H1 (cell line): ENCODE measurements around the gene TNFRSF13B. TPM values are rescaled to one million over a fixed set of nuclear protein-coding genes. Genes with fewer than 3 reads are reported as not detected.

Experiments
- POLR2AphosphoS5 ChIP-seq: IDR thresholded peaks from 2 replicates; pipeline ENCODE4 v1.6.1; 2011; ENCODE audit warnings: low read depth, low read length
- RAD21 ChIP-seq, 2 experiments: IDR thresholded peaks in 1 of 2; conservative IDR thresholded peaks in 1 of 2; 2 replicates each; pipeline ENCODE4 v1.6.1; 2011; ENCODE audit warnings: low read depth in 2 of 2, low read length in 2 of 2, improper control_type of control experiment in 1 of 2, inconsistent platforms in 1 of 2, mild to moderate bottlenecking in 1 of 2, moderate library complexity in 1 of 2
- SUZ12 ChIP-seq: fragments of 200-600 bp; sonication (generic); IDR thresholded peaks from 2 replicates; pipeline ENCODE4 v1.6.1; 2012; ENCODE audit warnings: mild to moderate bottlenecking, inconsistent platforms, low read length, moderate library complexity, mixed read lengths
- TAF7 ChIP-seq: optimal IDR thresholded peaks from 2 replicates; pipeline ENCODE3; 2011; ENCODE audit warnings: low read depth, mild to moderate bottlenecking, inconsistent platforms, low read length, moderate library complexity, borderline replicate concordance
- polyA plus RNA-seq, 7 experiments: library from polyadenylated mRNA; depleted of rRNA in 3 of 7; stranded (reverse) in 5 of 7; unstranded in 2 of 7; fragments of >200 nt in 5 of 7; fragments of 200-250 nt in 2 of 7; gene quantifications; 1 replicate in 5 of 7; 2 replicates in 1 of 7; 4 replicates in 1 of 7; pipeline versions ENCODE4 v1.2.1 to v1.2.3, GENCODE V29; 2011 to 2013; ENCODE audit warnings: missing spikeins in 2 of 7, mixed read lengths in 2 of 7
- total RNA-seq: library from RNA; stranded (reverse); fragmentation: NEBNext Ultra II Directional; extraction: Animal tissue kit (Norgen Biotek cat#: 25700); gene quantifications from 2 replicates; pipeline ENCODE4 v1.2.1, GENCODE V29; 2021
- TF ChIP-seq, protein P1 (sequence below): IDR thresholded peaks from 2 replicates; pipeline ENCODE4 v1.6.1; 2012; ENCODE audit warnings: inconsistent platforms
- TF ChIP-seq, protein P2 (sequence below): fragments of 300-600 bp; sonication (generic); IDR thresholded peaks from 2 replicates; pipeline ENCODE4 v1.7.1; 2012; ENCODE audit warnings: low read length, moderate library complexity, mild to moderate bottlenecking, inconsistent platforms; ENCODE audit not compliant: insufficient replicate concordance

TNFRSF13B gene
- total and polyA plus RNA-seq, 2 of the 8 experiments (the other 6 are each of a cell fraction or from before 2014, with no cell fraction given): not detected

DNA sequence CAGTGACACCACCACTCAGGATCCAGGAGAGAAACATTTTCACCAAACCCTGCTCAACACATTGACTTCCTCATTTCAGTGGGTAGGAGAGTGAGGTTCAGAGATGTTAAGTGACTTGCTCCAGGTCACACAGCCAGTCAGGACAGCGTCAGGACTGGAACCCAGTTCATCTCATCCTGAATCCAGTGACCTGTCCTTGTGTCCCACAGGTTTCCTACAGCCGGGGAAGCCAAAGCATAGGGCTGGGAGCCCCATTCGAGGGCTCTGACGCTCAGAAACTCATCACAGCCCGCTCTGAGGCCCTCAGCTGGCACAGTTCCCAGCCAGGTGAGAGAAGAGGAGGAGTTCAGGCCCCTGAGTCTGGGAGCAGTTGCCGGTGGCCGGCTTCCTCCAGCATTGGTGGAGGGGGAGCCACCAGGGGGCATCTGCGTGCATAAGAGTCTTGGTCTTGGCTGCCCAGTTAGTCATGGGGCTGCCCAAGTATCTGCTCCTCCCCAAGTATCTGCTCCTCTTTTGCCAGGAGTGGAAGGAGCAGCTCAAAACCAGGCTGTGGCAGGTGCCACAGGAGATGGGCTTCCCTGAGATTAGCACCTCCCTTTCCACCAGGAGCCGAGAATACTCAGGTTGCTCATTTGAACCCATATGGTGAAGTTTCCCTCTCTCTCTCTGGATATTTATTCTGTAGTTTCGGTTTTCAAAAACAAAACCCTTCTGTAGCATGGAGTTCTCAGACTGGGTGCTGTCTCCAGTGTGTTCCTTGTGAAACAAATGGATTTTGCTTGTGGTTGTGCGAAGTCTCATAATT is 56.0 kb downstream of the TNFRSF13B start (continued):
- TF ChIP-seq, protein P1, sequence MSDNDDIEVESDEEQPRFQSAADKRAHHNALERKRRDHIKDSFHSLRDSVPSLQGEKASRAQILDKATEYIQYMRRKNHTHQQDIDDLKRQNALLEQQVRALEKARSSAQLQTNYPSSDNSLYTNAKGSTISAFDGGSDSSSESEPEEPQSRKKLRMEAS: no peak
- TF ChIP-seq TAF7 (no peak), RAD21 (IDR thresholded peaks at IDR 0.05 in 1 of 2, conservative IDR thresholded peaks at IDR 0.05 in 1 of 2; ENCODE audit: low read depth in 2 of 2, low read length in 2 of 2) (peak; percentile 51 to 65), POLR2AphosphoS5 (no peak), SUZ12 (no peak)
- TF ChIP-seq, protein P2, sequence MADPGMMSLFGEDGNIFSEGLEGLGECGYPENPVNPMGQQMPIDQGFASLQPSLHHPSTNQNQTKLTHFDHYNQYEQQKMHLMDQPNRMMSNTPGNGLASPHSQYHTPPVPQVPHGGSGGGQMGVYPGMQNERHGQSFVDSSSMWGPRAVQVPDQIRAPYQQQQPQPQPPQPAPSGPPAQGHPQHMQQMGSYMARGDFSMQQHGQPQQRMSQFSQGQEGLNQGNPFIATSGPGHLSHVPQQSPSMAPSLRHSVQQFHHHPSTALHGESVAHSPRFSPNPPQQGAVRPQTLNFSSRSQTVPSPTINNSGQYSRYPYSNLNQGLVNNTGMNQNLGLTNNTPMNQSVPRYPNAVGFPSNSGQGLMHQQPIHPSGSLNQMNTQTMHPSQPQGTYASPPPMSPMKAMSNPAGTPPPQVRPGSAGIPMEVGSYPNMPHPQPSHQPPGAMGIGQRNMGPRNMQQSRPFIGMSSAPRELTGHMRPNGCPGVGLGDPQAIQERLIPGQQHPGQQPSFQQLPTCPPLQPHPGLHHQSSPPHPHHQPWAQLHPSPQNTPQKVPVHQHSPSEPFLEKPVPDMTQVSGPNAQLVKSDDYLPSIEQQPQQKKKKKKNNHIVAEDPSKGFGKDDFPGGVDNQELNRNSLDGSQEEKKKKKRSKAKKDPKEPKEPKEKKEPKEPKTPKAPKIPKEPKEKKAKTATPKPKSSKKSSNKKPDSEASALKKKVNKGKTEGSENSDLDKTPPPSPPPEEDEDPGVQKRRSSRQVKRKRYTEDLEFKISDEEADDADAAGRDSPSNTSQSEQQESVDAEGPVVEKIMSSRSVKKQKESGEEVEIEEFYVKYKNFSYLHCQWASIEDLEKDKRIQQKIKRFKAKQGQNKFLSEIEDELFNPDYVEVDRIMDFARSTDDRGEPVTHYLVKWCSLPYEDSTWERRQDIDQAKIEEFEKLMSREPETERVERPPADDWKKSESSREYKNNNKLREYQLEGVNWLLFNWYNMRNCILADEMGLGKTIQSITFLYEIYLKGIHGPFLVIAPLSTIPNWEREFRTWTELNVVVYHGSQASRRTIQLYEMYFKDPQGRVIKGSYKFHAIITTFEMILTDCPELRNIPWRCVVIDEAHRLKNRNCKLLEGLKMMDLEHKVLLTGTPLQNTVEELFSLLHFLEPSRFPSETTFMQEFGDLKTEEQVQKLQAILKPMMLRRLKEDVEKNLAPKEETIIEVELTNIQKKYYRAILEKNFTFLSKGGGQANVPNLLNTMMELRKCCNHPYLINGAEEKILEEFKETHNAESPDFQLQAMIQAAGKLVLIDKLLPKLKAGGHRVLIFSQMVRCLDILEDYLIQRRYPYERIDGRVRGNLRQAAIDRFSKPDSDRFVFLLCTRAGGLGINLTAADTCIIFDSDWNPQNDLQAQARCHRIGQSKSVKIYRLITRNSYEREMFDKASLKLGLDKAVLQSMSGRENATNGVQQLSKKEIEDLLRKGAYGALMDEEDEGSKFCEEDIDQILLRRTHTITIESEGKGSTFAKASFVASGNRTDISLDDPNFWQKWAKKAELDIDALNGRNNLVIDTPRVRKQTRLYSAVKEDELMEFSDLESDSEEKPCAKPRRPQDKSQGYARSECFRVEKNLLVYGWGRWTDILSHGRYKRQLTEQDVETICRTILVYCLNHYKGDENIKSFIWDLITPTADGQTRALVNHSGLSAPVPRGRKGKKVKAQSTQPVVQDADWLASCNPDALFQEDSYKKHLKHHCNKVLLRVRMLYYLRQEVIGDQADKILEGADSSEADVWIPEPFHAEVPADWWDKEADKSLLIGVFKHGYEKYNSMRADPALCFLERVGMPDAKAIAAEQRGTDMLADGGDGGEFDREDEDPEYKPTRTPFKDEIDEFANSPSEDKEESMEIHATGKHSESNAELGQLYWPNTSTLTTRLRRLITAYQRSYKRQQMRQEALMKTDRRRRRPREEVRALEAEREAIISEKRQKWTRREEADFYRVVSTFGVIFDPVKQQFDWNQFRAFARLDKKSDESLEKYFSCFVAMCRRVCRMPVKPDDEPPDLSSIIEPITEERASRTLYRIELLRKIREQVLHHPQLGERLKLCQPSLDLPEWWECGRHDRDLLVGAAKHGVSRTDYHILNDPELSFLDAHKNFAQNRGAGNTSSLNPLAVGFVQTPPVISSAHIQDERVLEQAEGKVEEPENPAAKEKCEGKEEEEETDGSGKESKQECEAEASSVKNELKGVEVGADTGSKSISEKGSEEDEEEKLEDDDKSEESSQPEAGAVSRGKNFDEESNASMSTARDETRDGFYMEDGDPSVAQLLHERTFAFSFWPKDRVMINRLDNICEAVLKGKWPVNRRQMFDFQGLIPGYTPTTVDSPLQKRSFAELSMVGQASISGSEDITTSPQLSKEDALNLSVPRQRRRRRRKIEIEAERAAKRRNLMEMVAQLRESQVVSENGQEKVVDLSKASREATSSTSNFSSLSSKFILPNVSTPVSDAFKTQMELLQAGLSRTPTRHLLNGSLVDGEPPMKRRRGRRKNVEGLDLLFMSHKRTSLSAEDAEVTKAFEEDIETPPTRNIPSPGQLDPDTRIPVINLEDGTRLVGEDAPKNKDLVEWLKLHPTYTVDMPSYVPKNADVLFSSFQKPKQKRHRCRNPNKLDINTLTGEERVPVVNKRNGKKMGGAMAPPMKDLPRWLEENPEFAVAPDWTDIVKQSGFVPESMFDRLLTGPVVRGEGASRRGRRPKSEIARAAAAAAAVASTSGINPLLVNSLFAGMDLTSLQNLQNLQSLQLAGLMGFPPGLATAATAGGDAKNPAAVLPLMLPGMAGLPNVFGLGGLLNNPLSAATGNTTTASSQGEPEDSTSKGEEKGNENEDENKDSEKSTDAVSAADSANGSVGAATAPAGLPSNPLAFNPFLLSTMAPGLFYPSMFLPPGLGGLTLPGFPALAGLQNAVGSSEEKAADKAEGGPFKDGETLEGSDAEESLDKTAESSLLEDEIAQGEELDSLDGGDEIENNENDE: no peak
